SK-N-SH treated with all-trans-retinoic acid at 6 μM for 48 hours (cell line): Measurements from ENCODE around the gene GRM7.

Experiments used
- CSDC2 ChIP-seq: fragments of 250-450 bp; sonication (Bioruptor Pico); IDR thresholded peaks from 2 replicates; pipeline ENCODE4 v1.5.0; 2020; ENCODE audit warnings: mild to moderate bottlenecking, moderate library complexity
- ESRRG ChIP-seq: fragments of 250-450 bp; sonication (Bioruptor Pico); IDR thresholded peaks from 2 replicates; pipeline ENCODE4 v1.6.1; 2021; ENCODE audit warnings: mild to moderate bottlenecking
- GLIS3 ChIP-seq: fragments of 250-450 bp; sonication (Bioruptor Pico); IDR thresholded peaks from 2 replicates; pipeline ENCODE4 v1.5.0; 2020; ENCODE audit warnings: mild to moderate bottlenecking, moderate library complexity
- ISL1 ChIP-seq: fragments of 250-450 bp; sonication (Bioruptor Pico); IDR thresholded peaks from 2 replicates; pipeline ENCODE4 v2.1.2; 2022; ENCODE audit warnings: mild to moderate bottlenecking, moderate library complexity
- PPARA ChIP-seq: fragments of 250-450 bp; sonication (Bioruptor Pico); IDR thresholded peaks from 2 replicates; pipeline ENCODE4 v1.5.0; 2020; ENCODE audit warnings: mild to moderate bottlenecking, borderline replicate concordance
- RARB ChIP-seq: fragments of 250-450 bp; sonication (Bioruptor Pico); IDR thresholded peaks from 2 replicates; pipeline ENCODE4 v1.8.0; 2021; ENCODE audit warnings: mild to moderate bottlenecking, moderate library complexity
- TCF4 ChIP-seq: fragments of 250-450 bp; sonication (Bioruptor Pico); IDR thresholded peaks from 2 replicates; pipeline ENCODE4 v1.8.0; 2021; ENCODE audit warnings: mild to moderate bottlenecking, moderate library complexity, borderline replicate concordance
- ZFP30 ChIP-seq: fragments of 450-650 bp; formaldehyde crosslinking; IDR thresholded peaks from 2 replicates; pipeline ENCODE4 v1.5.0; 2022; ENCODE audit warnings: mild to moderate bottlenecking, moderate library complexity
- ZNF70 ChIP-seq: fragments of 450-650 bp; formaldehyde crosslinking; IDR thresholded peaks from 2 replicates; pipeline ENCODE4 v1.5.0; 2020; ENCODE audit warnings: mild to moderate bottlenecking, moderate library complexity
- ZNF8 ChIP-seq: fragments of 450-650 bp; formaldehyde crosslinking; IDR thresholded peaks from 2 replicates; pipeline ENCODE4 v1.5.0; 2020; ENCODE audit warnings: mild to moderate bottlenecking, moderate library complexity
- TF ChIP-seq, protein P1 (sequence below): fragments of 250-450 bp; sonication (Bioruptor Pico); IDR thresholded peaks from 2 replicates; pipeline ENCODE4 v1.8.0; 2020; ENCODE audit warnings: mild to moderate bottlenecking, moderate library complexity, borderline replicate concordance
- TF ChIP-seq, protein P2 (sequence below): fragments of 250-450 bp; sonication (Bioruptor Pico); IDR thresholded peaks from 2 replicates; pipeline ENCODE4 v1.5.1; 2020; ENCODE audit warnings: low read depth, mild to moderate bottlenecking, moderate library complexity

DNA sequence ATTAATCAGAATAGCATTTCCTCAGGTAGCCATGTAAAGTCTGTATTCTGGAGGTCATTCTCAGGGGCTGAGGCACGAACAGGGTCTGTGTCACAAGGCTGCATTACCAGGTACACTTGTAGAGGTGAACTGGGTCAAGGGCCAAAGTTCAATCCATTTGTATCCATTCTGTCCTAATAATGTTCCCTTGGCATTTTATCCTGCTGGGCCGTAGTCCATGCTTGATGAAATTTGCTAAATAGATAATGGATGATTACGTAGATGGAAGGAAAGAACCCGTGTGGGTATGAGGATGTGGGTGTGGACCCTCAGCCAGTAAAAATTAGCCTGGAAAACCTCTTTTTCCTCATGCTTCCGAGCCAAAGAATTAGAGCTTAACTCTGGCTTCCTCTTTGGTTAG, 785.9 kb downstream of the GRM7 start:
- TF ChIP-seq, protein P1, sequence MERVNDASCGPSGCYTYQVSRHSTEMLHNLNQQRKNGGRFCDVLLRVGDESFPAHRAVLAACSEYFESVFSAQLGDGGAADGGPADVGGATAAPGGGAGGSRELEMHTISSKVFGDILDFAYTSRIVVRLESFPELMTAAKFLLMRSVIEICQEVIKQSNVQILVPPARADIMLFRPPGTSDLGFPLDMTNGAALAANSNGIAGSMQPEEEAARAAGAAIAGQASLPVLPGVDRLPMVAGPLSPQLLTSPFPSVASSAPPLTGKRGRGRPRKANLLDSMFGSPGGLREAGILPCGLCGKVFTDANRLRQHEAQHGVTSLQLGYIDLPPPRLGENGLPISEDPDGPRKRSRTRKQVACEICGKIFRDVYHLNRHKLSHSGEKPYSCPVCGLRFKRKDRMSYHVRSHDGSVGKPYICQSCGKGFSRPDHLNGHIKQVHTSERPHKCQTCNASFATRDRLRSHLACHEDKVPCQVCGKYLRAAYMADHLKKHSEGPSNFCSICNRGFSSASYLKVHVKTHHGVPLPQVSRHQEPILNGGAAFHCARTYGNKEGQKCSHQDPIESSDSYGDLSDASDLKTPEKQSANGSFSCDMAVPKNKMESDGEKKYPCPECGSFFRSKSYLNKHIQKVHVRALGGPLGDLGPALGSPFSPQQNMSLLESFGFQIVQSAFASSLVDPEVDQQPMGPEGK (CRISPR knock-in tag): no peak
- TF ChIP-seq TCF4 (CRISPR knock-in tag) (no peak), CSDC2 (no peak), RARB (CRISPR knock-in tag) (no peak), ZNF70 (CRISPR knock-in tag) (no peak), ZFP30 (no peak), PPARA (CRISPR knock-in tag) (no peak), GLIS3 (CRISPR knock-in tag) (no peak), ZNF8 (no peak), ISL1 (no peak), ESRRG (CRISPR knock-in tag) (no peak)
- TF ChIP-seq, protein P2, sequence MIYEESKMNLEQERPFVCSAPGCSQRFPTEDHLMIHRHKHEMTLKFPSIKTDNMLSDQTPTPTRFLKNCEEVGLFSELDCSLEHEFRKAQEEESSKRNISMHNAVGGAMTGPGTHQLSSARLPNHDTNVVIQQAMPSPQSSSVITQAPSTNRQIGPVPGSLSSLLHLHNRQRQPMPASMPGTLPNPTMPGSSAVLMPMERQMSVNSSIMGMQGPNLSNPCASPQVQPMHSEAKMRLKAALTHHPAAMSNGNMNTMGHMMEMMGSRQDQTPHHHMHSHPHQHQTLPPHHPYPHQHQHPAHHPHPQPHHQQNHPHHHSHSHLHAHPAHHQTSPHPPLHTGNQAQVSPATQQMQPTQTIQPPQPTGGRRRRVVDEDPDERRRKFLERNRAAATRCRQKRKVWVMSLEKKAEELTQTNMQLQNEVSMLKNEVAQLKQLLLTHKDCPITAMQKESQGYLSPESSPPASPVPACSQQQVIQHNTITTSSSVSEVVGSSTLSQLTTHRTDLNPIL (CRISPR knock-in tag): no peak
